NCI-H1048 (cell line): ENCODE results near the gene SDR42E2.
"Not testable (repeated sequence)": the region's sequence is repeated elsewhere in the genome, so short reads cannot be mapped to it uniquely, and the experiment has no call there.

Experiments used
- DNase-seq: peaks from one replicate; lab custom pipeline; 2025; lab: John Stamatoyannopoulos, UW

The SDR42E2 gene

GRCh38 chr16:22213801-22214200 lies 51.5 kb downstream of the SDR42E2 start:
- DNase-seq = no peak

- DNase-seq = no peak
Observed at GRCh38 chr16:22214402-22214801, 52.1 kb downstream of the SDR42E2 start.

GRCh38 chr16:22214889-22215288 lies 52.6 kb downstream of the SDR42E2 start:
- no peak for DNase-seq

GRCh38 chr16:22216191-22216831 lies 54.0 kb downstream of the SDR42E2 start:
- no peak for DNase-seq

- DNase-seq = not testable (repeated sequence)
Observed at GRCh38 chr16:22216832-22217225, 54.5 kb downstream of the SDR42E2 start.

GRCh38 chr16:22217890-22218730 lies 55.8 kb downstream of the SDR42E2 start:
- no peak for DNase-seq

- DNase-seq = no peak
Observed at GRCh38 chr16:22219389-22220068, 57.2 kb downstream of the SDR42E2 start.

GRCh38 chr16:22220069-22220440 lies 57.7 kb downstream of the SDR42E2 start:
- no peak for DNase-seq

GRCh38 chr16:22220714-22221113 lies 58.4 kb downstream of the SDR42E2 start:
- no peak for DNase-seq

GRCh38 chr16:22222006-22222405 lies 59.7 kb downstream of the SDR42E2 start:
- no peak for DNase-seq

- no peak for DNase-seq
Observed at GRCh38 chr16:22222998-22223397, 60.7 kb downstream of the SDR42E2 start.

GRCh38 chr16:22225060-22225459 lies 62.8 kb downstream of the SDR42E2 start:
- DNase-seq = no peak

- no peak for DNase-seq
Observed at GRCh38 chr16:22229889-22230288, 67.6 kb downstream of the SDR42E2 start.

- no peak for DNase-seq
Observed at GRCh38 chr16:22232277-22233036, 70.2 kb downstream of the SDR42E2 start.

- no peak for DNase-seq
Observed at GRCh38 chr16:22233037-22233372, 70.7 kb downstream of the SDR42E2 start.

GRCh38 chr16:22235839-22236745 lies 73.8 kb downstream of the SDR42E2 start:
- no peak for DNase-seq

- no peak for DNase-seq
Observed at GRCh38 chr16:22239131-22239805, 77.0 kb downstream of the SDR42E2 start.

- no peak for DNase-seq
Observed at GRCh38 chr16:22240023-22240710, 77.9 kb downstream of the SDR42E2 start.
